ENCODE measurements around the gene SDF2.

DNA sequence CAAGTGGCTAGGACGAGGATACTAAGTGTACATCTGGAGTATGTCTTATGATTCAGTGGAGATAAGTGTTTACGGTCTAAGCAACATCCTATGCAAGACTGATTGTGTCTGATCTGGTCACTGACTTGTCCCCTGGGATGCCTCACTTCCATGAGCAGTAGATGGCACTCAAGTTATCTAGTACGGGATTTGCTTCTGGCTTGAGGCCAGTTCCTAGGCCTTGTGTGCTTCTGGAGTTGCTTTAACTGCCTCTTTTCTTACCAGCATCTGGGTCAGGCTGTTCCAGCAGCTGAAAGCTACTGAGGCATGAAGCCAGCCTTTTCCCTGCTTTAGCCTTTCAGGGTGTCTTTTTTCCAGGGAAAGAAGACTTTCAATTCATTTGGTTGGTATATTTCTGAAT is 23.3 kb upstream of the SDF2 start:
- TF ChIP-seq, protein P1, sequence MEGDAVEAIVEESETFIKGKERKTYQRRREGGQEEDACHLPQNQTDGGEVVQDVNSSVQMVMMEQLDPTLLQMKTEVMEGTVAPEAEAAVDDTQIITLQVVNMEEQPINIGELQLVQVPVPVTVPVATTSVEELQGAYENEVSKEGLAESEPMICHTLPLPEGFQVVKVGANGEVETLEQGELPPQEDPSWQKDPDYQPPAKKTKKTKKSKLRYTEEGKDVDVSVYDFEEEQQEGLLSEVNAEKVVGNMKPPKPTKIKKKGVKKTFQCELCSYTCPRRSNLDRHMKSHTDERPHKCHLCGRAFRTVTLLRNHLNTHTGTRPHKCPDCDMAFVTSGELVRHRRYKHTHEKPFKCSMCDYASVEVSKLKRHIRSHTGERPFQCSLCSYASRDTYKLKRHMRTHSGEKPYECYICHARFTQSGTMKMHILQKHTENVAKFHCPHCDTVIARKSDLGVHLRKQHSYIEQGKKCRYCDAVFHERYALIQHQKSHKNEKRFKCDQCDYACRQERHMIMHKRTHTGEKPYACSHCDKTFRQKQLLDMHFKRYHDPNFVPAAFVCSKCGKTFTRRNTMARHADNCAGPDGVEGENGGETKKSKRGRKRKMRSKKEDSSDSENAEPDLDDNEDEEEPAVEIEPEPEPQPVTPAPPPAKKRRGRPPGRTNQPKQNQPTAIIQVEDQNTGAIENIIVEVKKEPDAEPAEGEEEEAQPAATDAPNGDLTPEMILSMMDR (IDR thresholded peaks at IDR 0.05): peak in 3 of 4 donors; percentile 19 to 54 (median 39)
- no peak for TF ChIP-seq POLR2A (IDR thresholded peaks at IDR 0.05)

Data from right lobe of liver (tissue), 4 donors.